Glutamatergic neuron (in vitro differentiated cells): ENCODE data around the gene DPP9. TPM values are rescaled to one million over a fixed set of nuclear protein-coding genes. Genes with fewer than 3 reads are reported as not detected.
"Not testable (repeated sequence)": the region's sequence is repeated elsewhere in the genome, so short reads cannot be mapped to it uniquely, and the experiment has no call there.

Experiments used
- DNase-seq: peaks from one replicate; pipeline ENCODE4 v3.0.0; 2022
- H3K27ac Mint-ChIP-seq: one replicate; pipeline ENCODE4 v1.8.0; 2020; ENCODE audit warnings: mild to moderate bottlenecking, mixed read lengths, inconsistent platforms; ENCODE audit not compliant: unreplicated experiment
- H3K27me3 Mint-ChIP-seq: one replicate; pipeline ENCODE4 v1.8.0; 2020; ENCODE audit warnings: mild to moderate bottlenecking, moderate library complexity, mixed read lengths, inconsistent platforms; ENCODE audit not compliant: unreplicated experiment
- H3K36me3 Mint-ChIP-seq: one replicate; pipeline ENCODE4 v1.8.0; 2020; ENCODE audit warnings: mild to moderate bottlenecking, mixed read lengths, inconsistent platforms; ENCODE audit not compliant: unreplicated experiment
- H3K4me1 Mint-ChIP-seq: one replicate; pipeline ENCODE4 v1.8.0; 2020; ENCODE audit warnings: mild to moderate bottlenecking, low read depth, mixed read lengths, inconsistent platforms; ENCODE audit not compliant: unreplicated experiment
- H3K4me3 Mint-ChIP-seq: one replicate; pipeline ENCODE4 v1.8.0; 2020; ENCODE audit warnings: mild to moderate bottlenecking, mixed read lengths, inconsistent platforms; ENCODE audit not compliant: unreplicated experiment
- H3K9me3 Mint-ChIP-seq: one replicate; pipeline ENCODE4 v1.8.0; 2020; ENCODE audit warnings: mild to moderate bottlenecking, moderate library complexity, mixed read lengths, inconsistent platforms; ENCODE audit not compliant: unreplicated experiment
- total RNA-seq: library from RNA; stranded (reverse); fragmentation: NEBNext Ultra II Directional; extraction: Animal tissue kit (Norgen Biotek cat#: 25700); gene quantifications from one replicate; pipeline ENCODE4 v1.2.1, GENCODE V29; 2021; ENCODE audit not compliant: unreplicated experiment
- TF ChIP-seq, protein P1 (sequence below): fragments of 200-600 bp; sonication (generic); IDR thresholded peaks from one replicate; pipeline ENCODE4 v1.5.0; 2021; ENCODE audit not compliant: partially characterized antibody, unreplicated experiment

DPP9 gene
- total RNA-seq, 1 donor from 2014 or later, result 44.8 TPM

DNA sequence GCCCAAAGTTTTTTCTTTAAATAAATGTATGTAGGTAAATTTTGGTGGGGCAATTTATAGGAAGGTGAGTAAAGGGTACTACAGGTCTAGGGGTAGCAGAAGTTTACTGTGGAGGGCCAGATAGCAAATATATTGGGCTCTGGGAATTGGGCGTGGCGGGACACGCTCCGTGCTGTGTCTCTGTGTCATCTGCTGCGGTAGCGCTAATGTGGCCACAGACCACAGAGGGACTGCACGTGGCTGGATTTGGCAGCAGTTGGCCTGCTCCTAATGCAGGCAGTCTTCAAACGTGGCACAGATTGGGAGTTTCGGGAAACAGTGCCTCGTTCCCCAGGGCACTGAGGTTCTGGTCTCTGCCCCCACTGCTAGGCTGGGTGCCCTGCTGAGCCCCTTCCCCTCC lies 36.9 kb downstream of the DPP9 start:
- Mint-ChIP-seq H3K27ac (no peak overlapping the region), H3K36me3 (no peaks in the 10 kb centered on the region), H3K4me3 (no peak overlapping the region)

DNA sequence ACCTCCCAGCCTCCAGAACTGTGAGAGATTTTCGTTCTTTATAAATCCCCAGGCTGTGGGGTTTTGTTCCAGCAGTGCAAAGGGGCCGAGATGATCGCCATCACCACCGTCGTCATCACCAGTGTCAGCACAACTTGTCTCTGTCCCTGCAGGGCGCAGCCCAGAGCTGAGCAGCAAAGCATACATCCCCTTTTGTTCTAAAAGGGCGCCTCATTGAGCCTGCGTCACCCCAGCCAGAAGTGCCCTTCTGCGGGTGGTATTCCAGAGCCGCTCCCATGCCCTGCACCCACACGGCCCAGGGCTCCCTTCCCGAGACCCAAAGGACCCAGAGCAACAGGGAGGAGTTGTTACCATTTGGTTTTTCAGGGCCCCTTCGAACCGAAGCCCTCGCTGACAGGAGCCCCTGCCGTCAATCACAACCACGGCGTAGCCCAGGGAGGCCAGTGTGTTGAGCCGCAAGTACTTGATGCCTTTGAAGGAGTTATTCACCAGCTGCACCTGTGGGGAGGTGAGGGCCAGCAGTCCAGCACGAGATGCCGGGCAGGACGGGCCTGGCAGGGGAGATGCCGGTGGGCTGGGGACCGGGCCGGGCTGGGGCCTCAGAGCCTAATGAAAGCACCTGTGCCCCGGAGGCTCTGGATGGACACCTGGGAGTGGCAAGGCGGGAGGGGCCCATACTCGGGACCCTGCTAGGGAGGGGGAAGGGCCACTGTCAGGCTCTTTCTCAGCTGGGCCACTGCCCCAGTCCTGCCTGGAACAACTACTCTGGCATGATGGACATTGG lies 39.1 kb downstream of the DPP9 start:
- no peak overlapping the region for H3K27ac Mint-ChIP-seq
- no peak for DNase-seq
- no peaks in the 10 kb centered on the region for H3K36me3 Mint-ChIP-seq
- no peak overlapping the region for H3K4me3 Mint-ChIP-seq
- H3K27me3 Mint-ChIP-seq, result peaks cover 4% of the 10 kb centered on the region
- H3K9me3 Mint-ChIP-seq, result peaks cover 4% of the 10 kb centered on the region
- TF ChIP-seq, protein P1, sequence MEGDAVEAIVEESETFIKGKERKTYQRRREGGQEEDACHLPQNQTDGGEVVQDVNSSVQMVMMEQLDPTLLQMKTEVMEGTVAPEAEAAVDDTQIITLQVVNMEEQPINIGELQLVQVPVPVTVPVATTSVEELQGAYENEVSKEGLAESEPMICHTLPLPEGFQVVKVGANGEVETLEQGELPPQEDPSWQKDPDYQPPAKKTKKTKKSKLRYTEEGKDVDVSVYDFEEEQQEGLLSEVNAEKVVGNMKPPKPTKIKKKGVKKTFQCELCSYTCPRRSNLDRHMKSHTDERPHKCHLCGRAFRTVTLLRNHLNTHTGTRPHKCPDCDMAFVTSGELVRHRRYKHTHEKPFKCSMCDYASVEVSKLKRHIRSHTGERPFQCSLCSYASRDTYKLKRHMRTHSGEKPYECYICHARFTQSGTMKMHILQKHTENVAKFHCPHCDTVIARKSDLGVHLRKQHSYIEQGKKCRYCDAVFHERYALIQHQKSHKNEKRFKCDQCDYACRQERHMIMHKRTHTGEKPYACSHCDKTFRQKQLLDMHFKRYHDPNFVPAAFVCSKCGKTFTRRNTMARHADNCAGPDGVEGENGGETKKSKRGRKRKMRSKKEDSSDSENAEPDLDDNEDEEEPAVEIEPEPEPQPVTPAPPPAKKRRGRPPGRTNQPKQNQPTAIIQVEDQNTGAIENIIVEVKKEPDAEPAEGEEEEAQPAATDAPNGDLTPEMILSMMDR, result no peak
- no peaks in the 10 kb centered on the region for H3K4me1 Mint-ChIP-seq

More for the DNA sequence above, 36.9 kb downstream of the DPP9 start:
- no peak for DNase-seq
- TF ChIP-seq, protein P1, result no peak
- peaks cover 7% of the 10 kb centered on the region for H3K27me3 Mint-ChIP-seq
- peaks cover 4% of the 10 kb centered on the region for H3K9me3 Mint-ChIP-seq
- peaks cover 5% of the 10 kb centered on the region for H3K4me1 Mint-ChIP-seq

DNA sequence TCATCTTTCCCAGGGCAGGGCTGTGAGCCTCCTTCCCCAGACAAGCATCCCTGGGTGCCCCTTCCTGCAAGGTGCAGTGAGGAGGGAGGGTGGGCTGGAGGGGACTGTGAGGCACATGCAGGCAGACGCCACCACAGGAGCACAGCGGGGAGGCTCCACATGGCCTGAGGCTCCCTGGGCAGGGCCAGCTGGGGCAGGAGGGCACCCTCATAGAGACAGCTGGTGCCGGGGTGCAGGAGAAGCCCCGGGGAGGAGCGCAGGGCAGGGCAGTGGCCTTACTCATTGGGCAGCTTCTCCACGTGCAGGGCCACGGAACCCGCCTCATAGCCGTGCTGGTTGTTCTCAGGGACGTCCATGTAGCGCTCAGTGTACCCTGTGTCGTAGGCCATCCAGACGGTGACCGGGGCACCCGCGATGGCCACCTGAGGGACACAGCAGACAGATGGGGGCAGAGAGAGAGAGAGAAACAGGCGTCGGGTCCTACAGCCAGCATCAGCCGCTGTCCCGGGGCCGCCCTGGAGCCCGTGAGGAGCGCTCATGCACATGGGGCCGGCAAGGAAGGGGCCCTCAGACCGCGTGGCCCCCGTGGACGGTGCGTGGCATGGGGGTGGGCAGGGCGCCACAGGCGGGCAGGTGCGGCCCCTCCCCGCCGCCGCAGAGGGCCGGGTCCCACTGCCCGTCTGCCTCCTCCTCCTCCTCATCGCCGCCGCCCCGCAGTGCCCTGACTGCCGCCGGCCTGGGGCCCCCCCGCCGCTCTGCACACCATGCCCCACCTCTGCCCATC lies 41.0 kb downstream of the DPP9 start:
- no peaks in the 10 kb centered on the region for H3K36me3 Mint-ChIP-seq
- DNase-seq, result no peak
- TF ChIP-seq, protein P1, result no peak
- H3K4me1 Mint-ChIP-seq, result no peaks in the 10 kb centered on the region
- H3K27ac Mint-ChIP-seq, result no peak overlapping the region
- no peak overlapping the region for H3K4me3 Mint-ChIP-seq
- peaks cover 5% of the 10 kb centered on the region for H3K9me3 Mint-ChIP-seq
- H3K27me3 Mint-ChIP-seq, result peaks cover 2% of the 10 kb centered on the region

DNA sequence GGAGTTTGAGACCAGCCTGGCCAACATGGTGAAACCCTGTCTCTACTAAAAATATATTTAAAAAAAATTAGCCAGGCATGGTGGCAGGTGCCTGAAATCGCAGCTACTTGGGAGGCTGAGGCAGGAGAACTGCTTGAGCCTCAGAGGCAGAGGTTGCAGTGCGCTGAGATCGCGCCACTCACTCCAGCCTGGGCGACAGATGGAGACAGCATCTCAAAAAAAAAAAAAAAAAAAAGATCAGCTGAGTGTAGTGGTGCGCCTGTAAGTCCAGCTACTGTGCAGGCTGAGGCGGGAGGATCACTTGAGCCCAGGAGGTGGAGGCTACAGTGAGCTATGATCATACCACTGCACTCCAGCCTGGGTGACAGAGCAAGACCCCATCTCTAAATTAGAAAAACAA lies 43.6 kb downstream of the DPP9 start:
- not testable (repeated sequence) for H3K4me3 Mint-ChIP-seq, H3K36me3 Mint-ChIP-seq, H3K27me3 Mint-ChIP-seq, H3K9me3 Mint-ChIP-seq, H3K4me1 Mint-ChIP-seq, H3K27ac Mint-ChIP-seq, DNase-seq

DNA sequence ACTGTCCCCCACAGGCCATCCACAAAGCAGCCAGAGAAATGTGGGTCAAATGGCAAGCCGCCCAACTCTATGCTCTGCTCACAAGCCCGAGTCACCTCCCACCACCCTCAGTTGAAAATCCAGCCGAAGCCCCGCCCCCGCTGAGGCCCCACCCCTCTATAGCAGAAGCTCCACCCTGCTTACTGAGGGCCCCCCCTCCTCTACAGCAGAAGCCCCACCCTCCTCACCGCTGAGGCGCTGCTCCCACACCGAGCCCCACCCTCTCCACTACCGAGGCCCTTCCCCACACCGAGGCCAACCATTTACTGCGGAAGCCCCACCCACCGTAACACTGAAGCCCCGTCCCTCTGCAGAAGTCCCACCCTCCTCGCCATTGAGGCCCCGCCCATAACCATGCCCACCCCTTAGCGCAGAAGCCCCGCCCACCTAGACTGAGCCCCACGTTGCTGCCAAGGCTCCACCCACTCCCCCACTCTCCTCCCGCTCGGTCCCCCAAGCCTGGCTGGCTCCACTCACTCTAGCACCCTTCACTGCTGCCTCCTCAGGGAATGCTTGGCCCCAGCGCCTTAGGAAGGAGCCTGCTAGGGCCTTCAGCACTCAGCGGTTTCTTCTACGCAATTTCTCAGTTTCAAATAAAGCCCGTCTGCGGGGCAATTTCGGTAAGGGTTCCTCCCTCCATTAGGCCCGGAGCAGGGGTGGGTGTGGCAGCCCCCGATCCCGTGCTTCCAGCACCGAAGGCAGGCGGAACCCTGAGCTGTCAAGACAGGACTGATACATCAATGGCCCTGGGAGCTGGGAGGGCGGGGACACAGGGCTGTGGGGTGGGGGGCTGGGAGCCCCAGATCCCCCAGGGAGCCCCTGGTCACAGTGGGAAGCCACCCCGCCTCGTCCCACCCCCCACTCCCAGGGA lies 44.5 kb downstream of the DPP9 start:
- Mint-ChIP-seq H3K4me3 (no peak overlapping the region), H3K27me3 (peaks cover 3% of the 10 kb centered on the region), H3K4me1 (no peaks in the 10 kb centered on the region), H3K27ac (no peak overlapping the region), H3K36me3 (no peaks in the 10 kb centered on the region), H3K9me3 (peaks cover 7% of the 10 kb centered on the region)
- TF ChIP-seq, protein P1, result no peak
- DNase-seq, result peak; percentile 48
